Activated CD4-positive, CD25-positive, alpha-beta regulatory T cell (primary cell): ENCODE data around the gene LRRC8E.

Experiments
- DNase-seq, 4 experiments: peaks; one replicate each; lab custom pipeline; 2025; lab: John Stamatoyannopoulos, UW

Gene LRRC8E

DNA sequence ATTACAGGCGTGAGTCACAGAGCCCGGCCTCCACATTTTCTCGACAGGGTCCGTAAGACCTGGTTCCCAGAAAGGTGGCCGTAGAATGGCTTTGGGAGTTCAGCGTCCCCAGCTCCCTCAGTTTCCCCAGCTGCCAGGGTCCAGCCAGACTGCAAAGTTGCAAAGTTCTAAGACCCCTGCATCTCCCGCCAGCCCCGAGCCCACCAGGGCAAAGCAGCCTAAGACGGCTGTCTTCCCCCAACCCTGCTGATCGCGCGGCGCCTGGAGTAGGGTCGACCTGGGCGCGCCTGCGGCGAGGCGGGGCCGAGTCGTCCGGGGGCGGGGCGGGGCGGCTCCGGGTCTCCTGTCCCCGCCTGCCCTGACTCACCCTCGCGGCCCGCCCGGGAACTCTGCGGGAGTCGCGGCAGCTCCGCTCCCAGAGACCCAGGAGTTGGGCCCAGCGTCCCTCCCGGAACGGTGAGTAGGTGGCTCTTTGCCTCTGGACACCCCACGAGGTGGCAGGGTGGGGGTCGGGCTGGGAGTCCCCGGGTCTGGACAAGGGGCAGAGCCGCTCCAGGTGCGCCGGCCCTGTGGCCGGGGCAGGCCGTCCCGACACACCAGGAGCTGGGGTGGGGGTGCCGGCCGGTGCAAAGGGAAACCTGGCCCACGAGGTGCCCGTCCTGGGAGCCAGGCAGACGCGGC lies at the start of gene LRRC8E:
TSS of gene LRRC8E (plus strand) at position 366 of the 681 bp plus-strand sequence. CDS start 7,094 bp downstream, outside the sequence.
- no peak for DNase-seq

DNA sequence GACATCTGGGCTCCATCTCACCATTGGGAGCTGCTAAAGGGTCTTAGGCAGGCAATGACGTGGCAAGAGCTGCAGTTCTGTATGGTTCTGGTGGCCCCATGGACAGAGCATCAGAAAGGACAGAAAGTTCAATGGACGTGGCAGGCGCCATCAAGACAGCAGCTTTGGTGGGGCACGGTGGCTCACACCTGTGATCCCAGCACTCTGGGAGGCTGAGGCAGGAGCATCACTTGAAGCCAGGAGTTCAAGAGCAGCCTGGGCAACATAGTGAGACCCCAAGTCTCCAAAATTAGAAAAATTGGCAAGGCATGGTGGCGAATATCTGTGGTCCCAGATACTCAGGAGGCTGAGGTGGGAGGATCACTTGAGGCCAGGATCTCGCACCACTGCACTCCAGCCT lies 48.8 kb upstream of the LRRC8E start:
- no peak for DNase-seq

- DNase-seq: no peak
Measured at GRCh38 chr19:7840629-7841028, 47.7 kb upstream of the LRRC8E start.

- DNase-seq: no peak
Measured at GRCh38 chr19:7841751-7842660, 46.3 kb upstream of the LRRC8E start.

- DNase-seq: no peak
Measured at GRCh38 chr19:7842661-7843294, 45.5 kb upstream of the LRRC8E start.

DNA sequence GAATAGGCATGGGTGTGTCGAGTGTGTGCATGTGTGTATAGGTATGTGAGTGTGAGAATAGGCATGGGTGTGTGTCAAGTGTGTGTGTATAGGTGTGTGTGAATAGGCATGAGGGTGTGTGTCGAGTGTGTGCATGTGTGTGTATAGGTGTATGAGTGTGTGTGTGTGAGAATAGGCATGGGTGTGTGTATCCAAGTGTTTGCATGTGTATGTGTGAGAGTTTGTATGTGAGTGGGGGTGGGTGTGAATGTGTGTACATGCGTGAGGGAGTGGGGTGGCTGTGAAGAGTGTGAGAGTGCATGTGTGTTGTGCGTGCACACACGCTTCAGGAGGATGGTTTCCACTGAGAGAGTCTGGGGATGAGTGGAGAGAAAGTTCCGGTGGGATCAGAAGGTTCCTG lies 44.8 kb upstream of the LRRC8E start:
- DNase-seq: no peak

DNA sequence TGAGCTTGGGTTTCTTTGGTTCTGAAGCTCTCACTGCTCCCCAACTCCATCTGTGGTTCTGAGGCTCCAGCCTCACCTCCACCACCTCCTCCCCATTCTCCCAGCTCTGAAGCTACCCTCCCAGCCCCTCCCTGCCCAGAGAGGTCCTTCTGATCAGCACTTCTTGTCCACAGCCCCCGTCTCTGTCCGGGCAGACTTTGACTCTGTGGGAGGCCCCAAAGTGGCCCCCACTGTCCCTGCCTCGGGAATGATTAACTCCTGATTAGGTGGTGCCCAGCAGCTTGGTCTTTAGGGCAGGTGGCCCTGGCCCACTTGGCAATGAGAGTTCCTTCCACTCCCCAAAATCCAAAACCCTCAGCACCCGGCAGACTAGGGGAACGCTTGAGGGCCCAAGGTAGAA lies 43.9 kb upstream of the LRRC8E start:
- DNase-seq: no peak

- DNase-seq: no peak
Measured at GRCh38 chr19:7844951-7845350, 43.4 kb upstream of the LRRC8E start.

- DNase-seq: no peak
Measured at GRCh38 chr19:7845390-7846154, 42.7 kb upstream of the LRRC8E start.

DNA sequence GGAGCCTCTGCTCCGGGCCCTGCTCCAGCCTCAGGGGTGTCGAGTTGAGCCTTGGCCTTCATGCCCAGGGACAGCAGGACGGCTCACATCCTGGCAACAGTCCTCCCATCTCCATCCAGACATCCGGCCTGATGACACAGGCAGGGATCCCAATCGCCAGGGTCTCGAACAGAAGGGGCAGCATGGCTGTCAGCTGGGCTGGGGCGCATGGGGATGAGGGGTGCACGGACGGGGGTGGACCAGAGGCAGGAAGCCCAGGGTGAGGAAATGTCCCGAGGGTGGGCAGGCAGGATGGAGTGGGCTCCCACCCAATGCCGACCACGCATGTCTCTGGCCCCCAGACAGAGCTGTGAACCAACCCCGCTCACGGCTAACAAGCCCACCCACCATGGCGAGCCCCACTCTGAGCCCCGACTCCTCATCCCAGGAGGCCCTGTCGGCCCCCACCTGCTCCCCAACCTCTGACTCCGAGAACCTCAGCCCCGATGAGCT lies 42.1 kb upstream of the LRRC8E start:
- no peak for DNase-seq

DNA sequence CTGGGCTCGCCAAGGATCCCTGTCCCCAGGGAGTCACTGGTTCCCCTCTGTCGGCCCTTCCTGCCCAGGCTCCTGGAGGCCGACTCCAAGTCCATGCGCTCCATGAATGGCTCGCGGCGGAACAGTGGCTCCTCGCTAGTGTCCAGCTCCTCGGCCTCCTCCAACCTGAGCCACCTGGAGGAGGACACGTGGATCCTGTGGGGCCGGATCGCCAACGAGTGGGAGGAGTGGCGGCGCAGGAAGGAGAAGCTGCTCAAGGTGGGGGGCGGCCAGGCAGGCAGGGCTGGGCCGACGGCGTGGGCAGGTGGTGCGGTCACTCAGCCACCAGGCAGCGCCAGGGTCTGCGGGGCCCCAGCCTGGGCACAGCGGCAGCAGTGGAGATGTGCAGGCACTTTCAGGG lies 40.6 kb upstream of the LRRC8E start:
- DNase-seq: no peak

DNA sequence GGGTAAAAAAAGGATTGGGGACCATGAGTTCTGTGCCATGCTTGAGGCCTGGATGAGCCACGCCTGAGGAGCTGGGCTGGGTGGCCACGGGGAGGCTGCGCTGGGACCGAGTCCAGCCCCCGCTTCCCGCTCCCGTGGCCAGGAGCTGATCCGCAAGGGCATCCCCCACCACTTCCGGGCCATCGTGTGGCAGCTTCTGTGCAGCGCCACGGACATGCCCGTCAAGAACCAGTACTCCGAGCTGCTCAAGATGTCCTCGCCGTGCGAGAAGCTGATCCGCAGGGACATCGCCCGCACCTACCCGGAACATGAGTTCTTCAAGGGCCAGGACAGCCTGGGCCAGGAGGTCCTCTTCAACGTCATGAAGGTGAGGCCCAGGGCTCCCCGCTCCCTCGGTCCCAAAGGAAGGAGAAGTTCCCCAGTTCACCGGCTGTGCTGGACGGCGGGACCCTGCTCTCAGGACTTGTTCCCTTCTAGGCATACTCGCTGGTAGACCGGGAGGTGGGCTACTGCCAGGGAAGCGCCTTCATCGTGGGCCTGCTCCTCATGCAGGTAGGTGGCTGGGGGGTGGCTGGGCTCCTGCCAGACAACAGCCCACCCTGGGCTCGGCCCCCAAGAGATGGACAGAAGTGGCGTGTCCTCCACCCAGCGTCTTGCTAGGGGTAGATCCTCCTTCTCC lies 39.4 kb upstream of the LRRC8E start:
- DNase-seq: no peak

- no peak for DNase-seq
Measured at GRCh38 chr19:7849631-7849999, 38.7 kb upstream of the LRRC8E start.

- no peak for DNase-seq
Measured at GRCh38 chr19:7850000-7850813, 38.1 kb upstream of the LRRC8E start.

DNA sequence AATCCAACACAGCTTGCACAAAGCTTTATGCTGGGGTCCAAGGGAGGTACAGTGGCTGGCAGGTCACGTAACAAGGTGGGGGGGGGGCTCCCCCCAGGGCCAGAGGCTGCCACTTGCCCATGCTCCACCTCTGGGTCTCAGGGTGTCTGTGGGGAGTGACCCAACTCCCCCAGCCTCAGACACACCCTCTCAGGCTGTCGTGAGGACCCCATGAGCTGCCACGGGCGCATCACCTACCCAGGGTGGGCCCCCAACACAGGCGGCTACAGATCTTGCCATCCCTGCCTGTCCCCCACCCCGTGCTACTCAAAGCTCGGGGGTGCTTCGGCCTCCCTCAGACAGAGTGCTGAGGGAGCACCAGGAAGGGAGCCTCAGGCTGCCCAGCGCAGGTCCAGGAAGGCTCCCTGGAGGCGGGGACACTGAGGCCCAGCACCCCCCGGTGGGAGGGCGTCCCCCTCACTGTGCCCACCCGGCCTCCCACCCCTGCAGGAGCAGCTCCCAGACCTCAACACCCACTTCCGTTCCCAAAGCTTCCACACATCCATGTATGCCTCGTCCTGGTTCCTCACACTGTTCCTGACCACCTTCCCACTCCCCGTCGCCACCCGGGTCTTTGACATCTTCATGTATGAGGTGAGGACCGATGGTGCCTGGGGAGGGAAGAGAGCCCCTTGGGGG lies 37.2 kb upstream of the LRRC8E start:
- no peak for DNase-seq

- no peak for DNase-seq
Measured at GRCh38 chr19:7851623-7852500, 36.4 kb upstream of the LRRC8E start.

DNA sequence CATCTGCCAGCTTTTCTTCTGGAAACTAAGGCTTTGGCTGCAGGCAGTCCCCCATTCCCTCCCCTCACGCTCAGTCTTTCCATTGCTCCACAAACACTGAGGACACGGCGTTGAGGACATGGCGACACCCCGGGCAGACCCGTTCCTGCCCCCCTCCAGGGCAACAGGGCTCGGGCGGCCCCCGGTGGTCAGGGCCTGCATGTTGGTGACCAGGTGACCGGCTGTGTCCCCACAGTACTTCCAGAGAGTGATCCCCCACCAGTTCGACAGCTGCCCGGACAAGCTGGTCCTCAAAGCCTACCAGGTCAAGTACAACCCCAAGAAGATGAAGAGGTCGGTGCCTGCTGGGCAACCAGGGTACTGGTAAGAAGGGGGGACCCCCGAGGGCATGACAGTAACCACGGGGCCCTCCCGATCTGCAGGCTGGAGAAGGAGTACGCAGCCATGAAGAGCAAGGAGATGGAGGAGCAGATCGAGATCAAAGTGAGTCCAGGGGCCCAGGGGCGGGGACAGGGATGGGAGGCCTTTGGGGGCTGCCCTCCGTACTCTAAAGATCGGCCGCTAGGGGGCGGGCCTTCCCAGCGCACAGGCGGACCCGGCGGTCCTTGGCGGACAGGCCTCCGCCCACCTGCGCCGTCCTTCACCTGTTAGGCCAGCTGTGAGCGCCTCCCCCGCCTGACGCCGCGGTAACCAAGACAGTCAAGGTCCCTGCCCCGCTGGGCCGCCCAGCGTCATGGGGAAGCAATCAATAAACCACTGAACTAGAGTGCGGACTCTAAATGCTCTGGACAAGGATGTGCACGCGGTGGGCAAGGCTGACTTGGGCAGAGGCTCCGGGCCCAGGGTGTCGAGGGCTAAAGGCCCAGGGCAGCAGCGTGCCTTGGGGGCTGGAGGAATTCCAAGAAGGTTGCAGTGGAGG lies 35.2 kb upstream of the LRRC8E start:
- DNase-seq: peak; percentile 39 to 49 (median 44)

DNA sequence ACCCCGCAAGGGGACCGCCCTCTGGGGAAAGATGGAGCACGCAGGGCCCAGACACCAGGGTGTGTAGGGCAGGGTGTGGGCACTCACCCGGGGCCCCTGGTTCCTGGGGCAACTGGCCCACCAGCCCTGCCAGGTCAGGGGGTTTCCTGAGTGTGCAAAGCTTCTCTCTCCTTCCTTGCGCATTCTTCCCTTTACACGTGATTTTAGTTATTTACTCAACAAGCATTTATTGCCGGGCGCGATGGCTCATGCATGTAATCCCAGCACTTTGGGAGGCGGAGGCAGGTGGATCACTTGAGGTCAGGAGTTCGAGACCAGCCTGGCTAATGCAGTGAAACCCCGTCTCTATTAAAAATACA lies 34.6 kb upstream of the LRRC8E start:
- no peak for DNase-seq
